ENCODE results near the gene ZXDA. TPM values are rescaled to one million over a fixed set of nuclear protein-coding genes. Genes with fewer than 3 reads are reported as not detected.
"Not testable (repeated sequence)": the region's sequence is repeated elsewhere in the genome, so short reads cannot be mapped to it uniquely, and the experiment has no call there.

ZXDA gene, protein sequence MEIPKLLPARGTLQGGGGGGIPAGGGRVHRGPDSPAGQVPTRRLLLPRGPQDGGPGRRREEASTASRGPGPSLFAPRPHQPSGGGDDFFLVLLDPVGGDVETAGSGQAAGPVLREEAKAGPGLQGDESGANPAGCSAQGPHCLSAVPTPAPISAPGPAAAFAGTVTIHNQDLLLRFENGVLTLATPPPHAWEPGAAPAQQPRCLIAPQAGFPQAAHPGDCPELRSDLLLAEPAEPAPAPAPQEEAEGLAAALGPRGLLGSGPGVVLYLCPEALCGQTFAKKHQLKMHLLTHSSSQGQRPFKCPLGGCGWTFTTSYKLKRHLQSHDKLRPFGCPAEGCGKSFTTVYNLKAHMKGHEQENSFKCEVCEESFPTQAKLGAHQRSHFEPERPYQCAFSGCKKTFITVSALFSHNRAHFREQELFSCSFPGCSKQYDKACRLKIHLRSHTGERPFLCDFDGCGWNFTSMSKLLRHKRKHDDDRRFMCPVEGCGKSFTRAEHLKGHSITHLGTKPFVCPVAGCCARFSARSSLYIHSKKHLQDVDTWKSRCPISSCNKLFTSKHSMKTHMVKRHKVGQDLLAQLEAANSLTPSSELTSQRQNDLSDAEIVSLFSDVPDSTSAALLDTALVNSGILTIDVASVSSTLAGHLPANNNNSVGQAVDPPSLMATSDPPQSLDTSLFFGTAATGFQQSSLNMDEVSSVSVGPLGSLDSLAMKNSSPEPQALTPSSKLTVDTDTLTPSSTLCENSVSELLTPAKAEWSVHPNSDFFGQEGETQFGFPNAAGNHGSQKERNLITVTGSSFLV
- polyA plus RNA-seq (2013, experiment 1 of 2; ENCODE audit: insufficient read length) = 2.0 TPM
- polyA plus RNA-seq (2013, experiment 2 of 2; ENCODE audit: insufficient read length) = 2.1 TPM

DNA sequence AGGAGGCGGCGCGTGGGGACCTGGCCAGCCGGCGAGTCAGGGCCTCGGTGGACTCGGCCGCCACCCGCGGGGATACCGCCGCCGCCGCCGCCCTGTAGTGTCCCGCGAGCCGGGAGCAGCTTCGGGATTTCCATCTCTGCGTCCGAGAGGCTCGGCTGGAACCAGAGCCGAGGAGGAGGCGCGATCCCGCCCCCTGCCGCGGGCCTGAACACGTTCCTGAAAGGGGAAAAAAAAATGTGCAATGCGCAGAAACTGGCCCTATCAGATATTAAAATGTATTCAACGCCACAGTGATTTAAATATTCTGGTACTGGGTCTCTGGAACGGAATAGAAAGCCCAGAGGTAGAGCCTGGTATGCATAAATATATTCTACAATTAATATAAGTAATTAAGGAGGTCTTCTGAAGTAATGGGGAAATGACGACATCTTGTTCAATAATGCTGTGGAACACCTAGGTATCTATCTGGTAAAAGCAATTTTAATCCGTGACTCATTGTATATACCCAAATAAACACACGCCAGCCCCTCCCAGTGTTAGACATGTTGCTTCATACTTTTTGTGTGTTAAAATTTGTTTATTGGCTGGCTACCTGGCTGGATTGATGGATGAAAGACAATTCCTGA lies at the start of gene ZXDA:
TSS of gene ZXDA (minus strand) at position 172 of the 626 bp plus-strand sequence. CDS start at position 134, 38 bp downstream.
- DNase-seq = peak; percentile 10

GRCh38 chrX:57952320-57952678 lies 42.0 kb upstream of the ZXDA start:
- DNase-seq = no peak

DNA sequence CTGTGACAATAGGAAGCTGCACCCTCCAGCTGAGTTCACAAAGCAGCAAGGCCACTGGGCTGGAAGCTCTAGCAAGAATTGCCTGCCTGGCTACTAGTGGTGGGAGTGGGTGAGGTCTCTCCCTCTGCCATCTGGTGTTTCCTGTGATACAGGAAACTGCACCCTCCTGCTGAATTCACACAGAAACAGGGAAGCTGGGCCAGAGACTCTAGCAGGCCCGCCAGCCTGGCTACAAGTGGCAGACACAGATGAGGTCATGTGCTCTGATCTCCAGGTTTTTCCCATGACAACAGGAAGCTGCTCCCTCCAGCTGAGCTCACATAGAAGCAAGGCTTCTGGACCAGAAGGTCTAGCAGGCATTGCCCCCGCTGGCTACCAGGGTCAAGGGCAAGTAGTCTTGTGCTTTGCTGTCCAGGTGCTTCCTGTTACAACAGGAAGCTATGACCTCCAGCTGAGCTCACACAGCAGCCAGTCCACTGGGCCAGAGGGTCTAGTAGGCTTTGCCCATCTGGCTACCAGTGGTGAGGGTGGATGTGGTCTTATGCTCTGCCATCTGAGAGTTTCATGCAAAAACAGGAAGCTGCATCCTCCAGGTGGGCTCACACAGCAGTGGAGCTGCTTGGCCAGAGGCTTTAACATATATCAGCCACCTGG lies 41.5 kb upstream of the ZXDA start:
- DNase-seq = no peak

- DNase-seq = no peak
Measured at GRCh38 chrX:57933321-57933720, 23.1 kb upstream of the ZXDA start.

GRCh38 chrX:57932266-57932665 lies 22.0 kb upstream of the ZXDA start:
- no peak for DNase-seq

DNA sequence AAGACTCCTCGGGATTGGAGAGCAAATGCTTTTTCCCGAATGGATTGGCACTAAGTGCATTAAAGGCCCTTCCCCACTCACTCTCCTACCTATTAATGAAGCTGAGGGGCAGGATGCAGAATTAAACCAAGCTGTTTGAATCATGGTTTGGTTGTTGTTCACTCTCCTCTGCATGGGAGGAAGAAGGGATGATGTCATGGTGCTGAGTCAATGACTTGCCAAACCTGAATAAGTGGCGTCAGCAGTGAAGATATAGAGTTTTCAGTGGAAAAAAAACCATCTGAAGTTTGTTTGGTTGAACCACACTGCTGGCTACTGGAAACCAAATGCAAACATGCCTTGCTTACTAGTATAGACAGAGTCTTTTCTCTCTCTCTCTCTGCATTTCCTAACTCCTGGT lies 19.8 kb upstream of the ZXDA start:
- DNase-seq = no peak

DNA sequence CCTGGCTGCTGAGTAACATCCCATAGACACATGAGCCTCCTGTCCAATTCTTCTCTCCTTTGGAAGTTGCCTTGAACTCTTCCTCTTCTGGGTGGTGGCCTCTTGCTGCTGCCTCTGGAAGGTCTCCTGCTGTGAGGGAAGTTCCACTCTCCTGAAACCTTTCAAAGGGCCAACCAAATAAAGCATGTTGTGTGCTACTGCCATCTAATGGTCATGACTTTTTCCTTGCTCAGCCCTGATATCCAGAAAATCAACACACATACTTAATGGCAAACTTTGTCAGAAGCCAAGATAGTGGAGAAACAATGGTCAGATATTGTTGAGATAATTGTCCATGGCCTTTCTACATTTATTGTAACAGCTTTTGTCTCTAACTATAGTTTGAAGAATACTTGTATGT lies 19.1 kb upstream of the ZXDA start:
- DNase-seq = peak; percentile 40

DNA sequence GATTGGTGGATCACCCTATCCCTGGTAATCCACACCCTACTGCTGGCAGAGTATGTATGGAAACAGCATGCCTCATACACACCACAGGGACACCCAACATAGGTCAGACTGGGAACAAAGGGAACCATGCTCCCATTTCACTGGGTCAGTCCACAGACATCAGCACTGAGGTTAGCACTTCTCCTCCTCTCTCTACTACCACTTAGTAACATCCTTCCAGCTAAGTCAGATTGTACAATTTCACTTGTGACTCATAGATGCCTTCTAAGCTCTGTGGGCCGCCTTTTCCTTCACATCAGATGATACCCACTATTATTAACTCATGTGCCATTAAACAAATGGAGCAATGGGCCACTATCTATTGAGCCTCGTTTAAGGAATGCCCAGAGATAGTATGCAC lies 15.5 kb upstream of the ZXDA start:
- DNase-seq = no peak

- peak; percentile 46 for DNase-seq
Measured at GRCh38 chrX:57918750-57919436, 8.6 kb upstream of the ZXDA start.

GRCh38 chrX:57915680-57916079 lies 5.4 kb upstream of the ZXDA start:
- DNase-seq = no peak

- peak; percentile 25 for DNase-seq
Measured at GRCh38 chrX:57909595-57910286, 517 bp downstream of the ZXDA start.

- DNase-seq = not testable (repeated sequence)
Measured at GRCh38 chrX:57908972-57909594, 1.2 kb downstream of the ZXDA start.

DNA sequence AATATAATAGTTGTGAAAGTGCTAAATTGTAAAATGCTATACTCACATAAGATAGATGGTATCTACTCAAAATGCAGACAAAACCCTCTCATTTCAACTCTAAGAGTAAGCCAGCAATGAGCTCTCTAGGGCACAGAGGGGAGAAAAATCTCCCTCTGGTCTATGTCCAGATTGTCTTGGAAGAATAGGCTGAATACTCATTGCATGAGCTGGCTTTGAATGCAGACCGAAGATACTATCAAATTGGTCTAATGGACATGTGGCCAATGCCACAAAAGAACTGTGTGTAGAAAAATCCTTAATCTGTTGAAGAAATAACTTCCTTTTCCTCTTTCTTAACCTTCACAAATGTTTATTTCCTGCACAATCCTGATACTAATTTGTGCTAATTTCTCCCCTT lies 3.5 kb downstream of the ZXDA start:
- DNase-seq = peak; percentile 20

GRCh38 chrX:57905141-57905540 lies 5.1 kb downstream of the ZXDA start:
- DNase-seq = no peak

GRCh38 chrX:57904176-57904880 lies 5.9 kb downstream of the ZXDA start:
- DNase-seq = no peak

- no peak for DNase-seq
Measured at GRCh38 chrX:57902633-57903032, 7.6 kb downstream of the ZXDA start.

DNA sequence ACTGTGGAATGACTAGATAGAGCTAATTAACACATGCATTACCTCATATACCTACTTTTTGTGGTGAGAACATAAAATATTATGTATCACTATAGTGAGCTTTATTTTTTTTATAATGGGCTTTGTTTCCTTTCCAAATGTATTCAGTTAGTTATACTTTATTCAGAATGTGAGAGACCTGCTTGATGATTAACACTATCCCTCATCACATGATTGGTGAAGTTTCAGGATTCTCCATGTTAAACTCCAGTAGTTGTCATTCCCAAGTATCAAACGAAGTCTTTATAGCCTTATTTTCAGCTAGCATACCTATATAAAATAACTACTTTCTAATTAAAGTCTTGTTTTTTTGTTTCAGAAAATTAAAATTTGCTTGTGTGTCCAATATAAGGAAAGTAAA lies 8.8 kb downstream of the ZXDA start:
- no peak for DNase-seq

DNA sequence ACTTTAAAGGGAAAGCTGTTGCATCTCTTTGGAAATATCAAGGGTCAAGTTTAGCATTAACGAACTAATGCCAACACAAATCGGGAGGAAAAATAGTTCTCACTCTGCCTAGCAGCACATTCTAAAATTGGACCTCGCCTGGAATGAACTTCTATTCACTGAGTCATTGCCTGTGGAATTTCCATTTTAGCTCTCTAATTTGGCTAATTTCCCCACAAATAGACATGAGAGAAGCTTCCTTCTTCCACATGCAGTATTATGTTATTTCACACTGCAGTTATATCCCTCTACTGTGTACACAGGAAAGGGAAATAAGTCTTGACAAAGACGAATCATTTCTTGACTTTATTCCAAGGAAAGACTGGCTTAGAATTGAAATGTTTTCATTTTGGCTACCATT lies 9.3 kb downstream of the ZXDA start:
- DNase-seq = peak; percentile 54

GRCh38 chrX:57899906-57900305 lies 10.4 kb downstream of the ZXDA start:
- no peak for DNase-seq

GRCh38 chrX:57899064-57899463 lies 11.2 kb downstream of the ZXDA start:
- peak; percentile 32 for DNase-seq
